MM.1S (cell line): ENCODE data around the gene NMD3.

Experiments used
- EZH2 ChIP-seq: fragments of 300-600 bp; sonication (generic); optimal IDR thresholded peaks from 2 replicates; pipeline ENCODE3; 2017; ENCODE audit warnings: low read depth, mild to moderate bottlenecking, antibody characterized with exemption, low read length, mixed read lengths
- TF ChIP-seq, protein P1 (sequence below): fragments of 300-600 bp; sonication (generic); IDR thresholded peaks from 2 replicates; pipeline ENCODE4 v1.5.1; 2016; ENCODE audit warnings: antibody characterized with exemption, low read length, mixed read lengths

- TF ChIP-seq EZH2 = no peak
- TF ChIP-seq, protein P1, sequence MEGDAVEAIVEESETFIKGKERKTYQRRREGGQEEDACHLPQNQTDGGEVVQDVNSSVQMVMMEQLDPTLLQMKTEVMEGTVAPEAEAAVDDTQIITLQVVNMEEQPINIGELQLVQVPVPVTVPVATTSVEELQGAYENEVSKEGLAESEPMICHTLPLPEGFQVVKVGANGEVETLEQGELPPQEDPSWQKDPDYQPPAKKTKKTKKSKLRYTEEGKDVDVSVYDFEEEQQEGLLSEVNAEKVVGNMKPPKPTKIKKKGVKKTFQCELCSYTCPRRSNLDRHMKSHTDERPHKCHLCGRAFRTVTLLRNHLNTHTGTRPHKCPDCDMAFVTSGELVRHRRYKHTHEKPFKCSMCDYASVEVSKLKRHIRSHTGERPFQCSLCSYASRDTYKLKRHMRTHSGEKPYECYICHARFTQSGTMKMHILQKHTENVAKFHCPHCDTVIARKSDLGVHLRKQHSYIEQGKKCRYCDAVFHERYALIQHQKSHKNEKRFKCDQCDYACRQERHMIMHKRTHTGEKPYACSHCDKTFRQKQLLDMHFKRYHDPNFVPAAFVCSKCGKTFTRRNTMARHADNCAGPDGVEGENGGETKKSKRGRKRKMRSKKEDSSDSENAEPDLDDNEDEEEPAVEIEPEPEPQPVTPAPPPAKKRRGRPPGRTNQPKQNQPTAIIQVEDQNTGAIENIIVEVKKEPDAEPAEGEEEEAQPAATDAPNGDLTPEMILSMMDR = no peak
Observed at GRCh38 chr3:161293381-161293780, 72.3 kb downstream of the NMD3 start.
